ENCODE results near the gene MUC5AC. TPM values are rescaled to one million over a fixed set of nuclear protein-coding genes. Genes with fewer than 3 reads are reported as not detected.

Gene MUC5AC
- total and polyA plus RNA-seq, 12 donors, result under 0.01 TPM; not detected in 9

- TF ChIP-seq POLR2A (IDR thresholded peaks at IDR 0.05), result no peak
- TF ChIP-seq CTCF (IDR thresholded peaks at IDR 0.05), result no peak
- intact Hi-C loops (cut with DNase I), result no loop called here
- peak in 2 of 7 donors; percentile 11 to 13 for DNase-seq
- H3K27me3 ChIP-seq, result no peaks in the 10 kb centered on the region
- no peaks in the 10 kb centered on the region for H3K36me3 ChIP-seq (replicated peaks in 1 of 2)
- H3K4me3 ChIP-seq, result no peak overlapping the region
- no peaks in the 10 kb centered on the region for H3K4me1 ChIP-seq (replicated peaks in 1 of 2)
- no peaks in the 10 kb centered on the region for H3K9me3 ChIP-seq (replicated peaks in 1 of 3)
- H3K27ac ChIP-seq, result no peak overlapping the region
- WGBS, 4 donors, result 60 to 74% (median 66%) methylated on average over 11 to 33 of the region's 33 CpGs
Measured at GRCh38 chr11:1128311-1129142, 29.2 kb upstream of the MUC5AC start.

GRCh38 chr11:1129143-1129610 lies 28.6 kb upstream of the MUC5AC start:
- H3K27me3 ChIP-seq, result no peaks in the 10 kb centered on the region
- TF ChIP-seq CTCF (IDR thresholded peaks at IDR 0.05) (no peak), POLR2A (IDR thresholded peaks at IDR 0.05) (no peak)
- WGBS, 4 donors, result 40 to 64% (median 47%) methylated on average over 4 to 17 of the region's 17 CpGs
- H3K27ac ChIP-seq, result no peak overlapping the region
- H3K4me3 ChIP-seq, result no peak overlapping the region
- H3K9me3 ChIP-seq (replicated peaks in 1 of 3), result no peaks in the 10 kb centered on the region
- peak in 1 of 7 donors; percentile 6 for DNase-seq
- intact Hi-C loops (cut with DNase I), result no loop called here
- no peaks in the 10 kb centered on the region for H3K4me1 ChIP-seq (replicated peaks in 1 of 2)
- H3K36me3 ChIP-seq (replicated peaks in 1 of 2), result no peaks in the 10 kb centered on the region

- Histone ChIP-seq H3K9me3 (replicated peaks in 1 of 3) (peaks cover 0 to 3% (median 0%) of the 10 kb centered on the region in 3 donors), H3K4me1 (replicated peaks in 1 of 2) (no peaks in the 10 kb centered on the region), H3K27ac (no peak overlapping the region), H3K4me3 (no peak overlapping the region), H3K36me3 (replicated peaks in 1 of 2) (no peaks in the 10 kb centered on the region), H3K27me3 (no peaks in the 10 kb centered on the region)
- 83 to 91% (median 88%) methylated on average over 8 to 18 of the region's 18 CpGs for WGBS, 4 donors
- peak in 2 of 7 donors; percentile 4 to 13 for DNase-seq
- intact Hi-C loops (cut with DNase I), result no loop called here
- no peak for TF ChIP-seq POLR2A (IDR thresholded peaks at IDR 0.05)
- TF ChIP-seq CTCF (IDR thresholded peaks at IDR 0.05), result no peak
Measured at GRCh38 chr11:1129611-1130160, 28.1 kb upstream of the MUC5AC start.

GRCh38 chr11:1130276-1131032 lies 27.3 kb upstream of the MUC5AC start:
- no peak for TF ChIP-seq POLR2A (IDR thresholded peaks at IDR 0.05)
- TF ChIP-seq CTCF (IDR thresholded peaks at IDR 0.05), result no peak
- Histone ChIP-seq H3K27me3 (no peaks in the 10 kb centered on the region), H3K27ac (no peak overlapping the region), H3K36me3 (replicated peaks in 1 of 2) (no peaks in the 10 kb centered on the region), H3K4me1 (replicated peaks in 1 of 2) (no peaks in the 10 kb centered on the region), H3K4me3 (no peak overlapping the region), H3K9me3 (replicated peaks in 1 of 3) (peaks cover 0 to 9% (median 0%) of the 10 kb centered on the region in 3 donors)
- DNase-seq, result peak in 4 of 7 donors; percentile 3 to 36 (median 13)
- 62 to 75% (median 66%) methylated on average over 9 to 15 of the region's 15 CpGs for WGBS, 4 donors
- intact Hi-C loops (cut with DNase I), result no loop called here

Data from adrenal gland (tissue), 12 donors.